ENCODE measurements around the gene MSLN.
A peak's percentile ranks its signal among the peaks of the same experiment; 100 is the strongest.

MSLN gene

GRCh38 chr16:732332-732731 lies 28.2 kb upstream of the MSLN start:
- H3K4me3 ChIP-seq (ENCODE audit: control insufficient read depth, low read depth, low read length): no peak overlapping the region
- TF ChIP-seq CTCF (IDR thresholded peaks at IDR 0.05; ENCODE audit: control insufficient read depth, insufficient read depth, low read depth, low read length, missing control alignments): no peak
- DNase-seq (ENCODE audit: low read depth): no peak

GRCh38 chr16:732936-733335 lies 27.6 kb upstream of the MSLN start:
- no peak for TF ChIP-seq CTCF (IDR thresholded peaks at IDR 0.05; ENCODE audit: control insufficient read depth, insufficient read depth, low read depth, low read length, missing control alignments)
- DNase-seq (ENCODE audit: low read depth): no peak
- H3K4me3 ChIP-seq (ENCODE audit: control insufficient read depth, low read depth, low read length): no peak overlapping the region

GRCh38 chr16:733382-734207 lies 26.9 kb upstream of the MSLN start:
- H3K4me3 ChIP-seq (ENCODE audit: control insufficient read depth, low read depth, low read length): no peak overlapping the region
- DNase-seq (ENCODE audit: low read depth): no peak
- TF ChIP-seq CTCF (IDR thresholded peaks at IDR 0.05; ENCODE audit: control insufficient read depth, insufficient read depth, low read depth, low read length, missing control alignments): peak; percentile 28

GRCh38 chr16:734208-734980 lies 26.1 kb upstream of the MSLN start:
- TF ChIP-seq CTCF (IDR thresholded peaks at IDR 0.05; ENCODE audit: control insufficient read depth, insufficient read depth, low read depth, low read length, missing control alignments): no peak
- H3K4me3 ChIP-seq (ENCODE audit: control insufficient read depth, low read depth, low read length): no peak overlapping the region
- DNase-seq (ENCODE audit: low read depth): no peak

GRCh38 chr16:734981-735881 lies 25.3 kb upstream of the MSLN start:
- no peak for TF ChIP-seq CTCF (IDR thresholded peaks at IDR 0.05; ENCODE audit: control insufficient read depth, insufficient read depth, low read depth, low read length, missing control alignments)
- DNase-seq (ENCODE audit: low read depth): no peak
- no peak overlapping the region for H3K4me3 ChIP-seq (ENCODE audit: control insufficient read depth, low read depth, low read length)

- no peak for DNase-seq (ENCODE audit: low read depth)
- TF ChIP-seq CTCF (IDR thresholded peaks at IDR 0.05; ENCODE audit: control insufficient read depth, insufficient read depth, low read depth, low read length, missing control alignments): no peak
- no peak overlapping the region for H3K4me3 ChIP-seq (ENCODE audit: control insufficient read depth, low read depth, low read length)
Observed at GRCh38 chr16:735982-736453, 24.5 kb upstream of the MSLN start.

All from AG09309 (cell line).